K562 (cell line): ENCODE measurements around the gene SART3. TPM values are rescaled to one million over a fixed set of nuclear protein-coding genes. Genes with fewer than 3 reads are reported as not detected.

ENCODE experiments used
- ATAC-seq: fragments of 200-7000 bp; cut with Tn5 transposase; 3 replicates; pipeline ENCODE4 v1.9.1; 2020; ENCODE audit warnings: moderate library complexity
- BruUV-seq: library from RNA; stranded (reverse); fragments of 400-500 nt; replicated peaks from 2 replicates; lab custom pipeline; 2021; lab: Mats Ljungman, UMichigan
- CTCF ChIA-PET: fragments of 300-600 bp; formaldehyde crosslinking; extraction: SDS; loops from one replicate; lab custom pipeline; 2021; ENCODE audit warnings: low intra/inter-chr PET ratio; lab: Yijun Ruan, JAX
- POLR2A ChIA-PET: fragments of 300-600, 350-650 bp; sonication (Branson Sonifier 250); formaldehyde crosslinking; extraction: SDS; loops from one replicate; lab custom pipeline; 2021; ENCODE audit warnings: antibody characterized with exemption, inconsistent platforms; lab: Yijun Ruan, JAX
- DNase-seq, 4 experiments: peaks; one replicate each; pipeline versions ENCODE4 v3.0.0 to v3.0.0-alpha.2; 2011 to 2018; ENCODE audit warnings: low spot score in 3 of 4, mixed read lengths in 3 of 4; ENCODE audit errors: extremely low read depth in 1 of 4
- FAIRE-seq: peaks from 2 replicates; lab custom pipeline; 2011; peaks lifted over from hg19 to GRCh38; lab: Jason Lieb, UNC
- H2AFZ ChIP-seq: 2 replicates; pipeline ENCODE4 v1.6.0; 2011; ENCODE audit warnings: low read depth, low read length, control low read depth, inconsistent platforms
- H3K27ac ChIP-seq: fragments of 200-600 bp; 3 replicates; pipeline ENCODE4 v1.8.0; 2011; ENCODE audit warnings: low read depth, mild to moderate bottlenecking, control low read depth, inconsistent platforms, low read length, moderate library complexity, mixed read lengths; ENCODE audit errors: extremely low read depth
- H3K27me3 ChIP-seq, 2 experiments: fragments of 300-600 bp in 1 of 2; 2 replicates in 1 of 2; 3 replicates in 1 of 2; pipeline versions ENCODE4 v1.6.0 to v1.8.0; 2011; ENCODE audit warnings: inconsistent platforms in 2 of 2, low read length in 2 of 2, mild to moderate bottlenecking in 1 of 2, mixed read lengths in 1 of 2, moderate library complexity in 1 of 2; ENCODE audit not compliant: control insufficient read depth in 2 of 2, insufficient read depth in 2 of 2
- H3K36me3 ChIP-seq: fragments of 300-600 bp; 3 replicates; pipeline ENCODE4 v1.8.0; 2011; ENCODE audit warnings: mild to moderate bottlenecking, low read length, inconsistent platforms; ENCODE audit not compliant: control insufficient read depth, insufficient read depth
- H3K4me1 ChIP-seq, 2 experiments: fragments of 200-600 bp in 1 of 2; replicated peaks in 1 of 2; 2 replicates in 1 of 2; 3 replicates in 1 of 2; pipeline versions ENCODE4 v1.5.1 to v1.8.0; 2011; ENCODE audit warnings: inconsistent platforms in 2 of 2, low read length in 2 of 2, mild to moderate bottlenecking in 1 of 2, mixed read lengths in 1 of 2, moderate library complexity in 1 of 2; ENCODE audit not compliant: control insufficient read depth in 2 of 2, insufficient read depth in 2 of 2
- H3K4me2 ChIP-seq: 2 replicates; pipeline ENCODE4 v1.6.1; 2011; ENCODE audit warnings: low read length, control low read depth, inconsistent platforms, mixed read lengths; ENCODE audit not compliant: insufficient read depth
- H3K4me3 ChIP-seq: fragments of 200-600 bp; sonication (generic), shearing (Covaris generic); 2 replicates; pipeline ENCODE4 v1.5.1; 2016; ENCODE audit warnings: control low read depth, inconsistent platforms
- H3K79me2 ChIP-seq: fragments of 200-600 bp; 3 replicates; pipeline ENCODE4 v1.8.0; 2011; ENCODE audit warnings: low read length, inconsistent platforms; ENCODE audit not compliant: control insufficient read depth, insufficient read depth
- H3K9ac ChIP-seq, 2 experiments: 2 replicates each; pipeline versions ENCODE4 v1.6.0 to v1.6.1; 2011; ENCODE audit warnings: low read depth in 2 of 2, low read length in 2 of 2, control low read depth in 1 of 2, inconsistent platforms in 1 of 2, mild to moderate bottlenecking in 1 of 2, mixed read lengths in 1 of 2; ENCODE audit not compliant: insufficient read depth in 1 of 2
- H3K9me1 ChIP-seq: one replicate; pipeline ENCODE4 v1.6.0; 2011; ENCODE audit warnings: inconsistent platforms, mild to moderate bottlenecking, low read length, moderate library complexity; ENCODE audit not compliant: control insufficient read depth, insufficient read depth
- H3K9me3 ChIP-seq: replicated peaks from 2 replicates; pipeline ENCODE4 v1.5.1; 2011; ENCODE audit warnings: low read depth, low read length, inconsistent platforms; ENCODE audit not compliant: control insufficient read depth, insufficient read depth
- H4K20me1 ChIP-seq: replicated peaks from 2 replicates; pipeline ENCODE4 v1.6.1; 2011; ENCODE audit warnings: low read length, inconsistent platforms, mixed read lengths; ENCODE audit not compliant: control insufficient read depth, insufficient read depth
- ASH1L ChIP-seq: fragments of 450-650 bp; IDR thresholded peaks from 2 replicates; pipeline ENCODE4 v1.6.1; 2018; ENCODE audit warnings: borderline replicate concordance, mild to moderate bottlenecking, low read depth; ENCODE audit not compliant: partially characterized antibody
- BRCA1 ChIP-seq, 2 experiments: fragments of 450-650 bp in 1 of 2; sonication (generic) in 1 of 2; formaldehyde crosslinking in 1 of 2; IDR thresholded peaks; 2 replicates each; pipeline versions ENCODE4 v1.5.0 to v1.6.1; 2017 to 2020; ENCODE audit warnings: mild to moderate bottlenecking in 1 of 2, missing genetic modification reagents in 1 of 2
- CHD2 ChIP-seq: IDR thresholded peaks from 2 replicates; pipeline ENCODE4 v1.6.1; 2011; ENCODE audit warnings: low read depth, low read length
- DMBX1 ChIP-seq: fragments of 250-450 bp; sonication (Bioruptor Pico); IDR thresholded peaks from 2 replicates; pipeline ENCODE4 v1.8.0; 2022; ENCODE audit warnings: inconsistent platforms, mild to moderate bottlenecking, moderate library complexity, borderline replicate concordance
- FOSL1 ChIP-seq: fragments of 200-800 bp; sonication (Bioruptor generic); conservative IDR thresholded peaks from 2 replicates; pipeline ENCODE4 v1.6.1; 2016; ENCODE audit warnings: missing genetic modification characterization, missing compliant biosample characterization
- GATAD2B ChIP-seq: fragments of 450-650 bp; IDR thresholded peaks from 2 replicates; pipeline ENCODE4 v1.6.1; 2017; ENCODE audit warnings: mild to moderate bottlenecking, borderline replicate concordance
- HSF4 ChIP-seq: fragments of 250-450 bp; sonication (Bioruptor Pico); IDR thresholded peaks from 2 replicates; pipeline ENCODE4 v2.1.2; 2022; ENCODE audit warnings: mild to moderate bottlenecking, moderate library complexity, borderline replicate concordance
- MXI1 ChIP-seq: IDR thresholded peaks from 2 replicates; pipeline ENCODE4 v1.6.1; 2011; ENCODE audit warnings: low read depth, mild to moderate bottlenecking, improper control_type of control experiment, low read length
- RUNX1 ChIP-seq: sonication (generic); IDR thresholded peaks from 2 replicates; pipeline ENCODE4 v1.6.1; 2016; ENCODE audit warnings: antibody characterized with exemption, low read depth
- TEAD4 ChIP-seq, 2 experiments: sonication (generic) in 1 of 2; formaldehyde crosslinking in 1 of 2; IDR thresholded peaks; 2 replicates each; pipeline versions ENCODE4 v1.6.1 to v1.8.0; 2012 to 2022; ENCODE audit warnings: borderline replicate concordance in 1 of 2, inconsistent platforms in 1 of 2, low read length in 1 of 2, mild to moderate bottlenecking in 1 of 2, missing genetic modification reagents in 1 of 2
- ZBTB7A ChIP-seq: IDR thresholded peaks from 2 replicates; pipeline ENCODE4 v1.6.1; 2011; ENCODE audit warnings: low read depth, mild to moderate bottlenecking, low read length, moderate library complexity, borderline replicate concordance; ENCODE audit not compliant: control insufficient read depth
- ZNF263 ChIP-seq: sonication (generic); formaldehyde crosslinking; IDR thresholded peaks from 2 replicates; pipeline ENCODE4 v1.8.0; 2022; ENCODE audit warnings: mild to moderate bottlenecking, missing genetic modification reagents, borderline replicate concordance
- ZNF316 ChIP-seq: fragments of 450-650 bp; IDR thresholded peaks from 2 replicates; pipeline ENCODE4 v1.6.1; 2016
- ZNF431 ChIP-seq: sonication (generic); formaldehyde crosslinking; IDR thresholded peaks from 2 replicates; pipeline ENCODE4 v1.8.0; 2022; ENCODE audit warnings: mild to moderate bottlenecking, missing genetic modification reagents
- ZNF668 ChIP-seq: fragments of 250-450 bp; sonication (Bioruptor Pico); IDR thresholded peaks from 2 replicates; pipeline ENCODE4 v1.8.0; 2022; ENCODE audit warnings: mild to moderate bottlenecking, inconsistent platforms
- WGBS: fragments of 100-300 bp; shearing (Covaris generic); methylation state at CpG from one replicate; pipeline ENCODE4 v1.1.6; 2016; ENCODE audit warnings: low coverage, mixed read lengths; ENCODE audit not compliant: insufficient coverage; ENCODE audit errors: missing lambda C conversion rate; 5-methylcytosine and 5-hydroxymethylcytosine counted together
- in situ Hi-C: fragments of 300-500 bp; cut with MboI; formaldehyde crosslinking; loops from 4 replicates; pipeline ENCODE4 v1.15.0; 2018; ENCODE audit warnings: inconsistent platforms, mixed read lengths
- intact Hi-C: fragments of 100-400 bp; cut with micrococcal nuclease; formaldehyde crosslinking; loops from 2 replicates; pipeline ENCODE4 v1.14.2; 2022
- polyA plus RNA-seq, 8 experiments: library from polyadenylated mRNA; depleted of rRNA in 4 of 8; stranded (reverse) in 5 of 8; unstranded in 3 of 8; fragments of >200 nt; fragmentation: Nextera tagmentation in 2 of 8; fragmentation: Illumina TruSeq in 1 of 8; extraction: Ambion mirVana in 2 of 8; extraction: Trizol in 1 of 8; gene quantifications; 2 replicates each; pipeline versions ENCODE4 v1.2.1 to v1.2.3, GENCODE V29; 2011 to 2014; ENCODE audit warnings: inconsistent platforms in 1 of 8, missing spikeins in 1 of 8
- total RNA-seq, 7 experiments: library from RNA; depleted of rRNA in 6 of 7; stranded (reverse); fragments of >200 nt in 6 of 7; fragmentation: Illumina TruSeq in 2 of 7; extraction: Trizol in 2 of 7; gene quantifications; 2 replicates each; pipeline versions ENCODE4 v1.2.1 to v1.2.3, GENCODE V29; 2011 to 2021; ENCODE audit warnings: low replicate concordance in 1 of 7
- TF ChIP-seq, protein P1 (sequence below), 2 experiments: IDR thresholded peaks in 1 of 2; conservative IDR thresholded peaks in 1 of 2; 2 replicates each; pipeline ENCODE4 v1.6.1; 2016; ENCODE audit warnings: low read depth in 2 of 2, mild to moderate bottlenecking in 1 of 2, missing compliant biosample characterization in 1 of 2, missing genetic modification characterization in 1 of 2, moderate library complexity in 1 of 2
- TF ChIP-seq, protein P2 (sequence below): sonication (generic); formaldehyde crosslinking; IDR thresholded peaks from 2 replicates; pipeline ENCODE4 v1.9.0; 2022; ENCODE audit warnings: mild to moderate bottlenecking, missing genetic modification reagents
- TF ChIP-seq, protein P3 (sequence below): sonication (generic); formaldehyde crosslinking; IDR thresholded peaks from 2 replicates; pipeline ENCODE4 v1.9.0; 2022; ENCODE audit warnings: mild to moderate bottlenecking, missing genetic modification reagents

Gene SART3
- total and polyA plus RNA-seq, 9 of the 15 experiments (the other 6 are each of a cell fraction or from before 2014, with no cell fraction given): 8.9 to 167 (median 56.7) TPM

DNA sequence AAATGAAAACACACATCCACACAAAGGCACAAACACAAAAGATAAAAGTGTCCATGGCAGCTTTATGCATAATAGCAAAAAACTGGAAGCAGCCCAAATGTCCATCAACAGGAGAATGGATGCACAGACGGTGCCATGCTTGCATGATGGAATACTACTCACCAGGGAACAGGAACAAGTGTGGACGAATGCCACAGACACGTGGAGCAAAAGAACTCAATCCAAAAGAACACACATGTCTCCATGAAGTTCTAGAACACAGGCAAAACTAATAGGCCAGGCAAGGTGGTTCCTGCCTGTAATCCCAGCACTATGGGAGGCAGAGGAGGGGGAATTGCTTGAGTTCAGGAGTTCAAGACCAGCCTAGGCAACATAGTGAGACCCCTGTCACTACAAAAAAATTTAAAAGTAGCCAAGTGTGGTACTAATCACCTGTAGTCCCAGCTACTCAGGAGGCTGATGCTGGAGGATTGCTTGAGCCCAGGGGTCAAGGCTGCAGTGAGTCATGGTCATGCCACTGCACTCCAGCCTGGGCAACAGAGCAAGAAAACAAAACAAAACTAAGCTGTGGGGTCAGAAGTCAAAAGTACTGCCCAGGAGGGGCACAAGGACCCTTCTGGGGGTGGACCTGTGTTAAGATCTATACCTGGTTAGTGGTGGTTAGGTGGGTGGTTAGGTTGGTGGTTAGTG lies 44.2 kb upstream of the SART3 start:
- ChIA-PET CTCF (no interaction called here), POLR2A (interaction anchor here (0.6 to 0.9 kb wide), 3 partner anchors 9 to 75 kb away, joined by 3 to 5 read pairs (median 3); no protein-coding TSS in a partner anchor)
- peaks cover 3% of the 10 kb centered on the region for H3K9me1 ChIP-seq
- H3K36me3 ChIP-seq: no peaks in the 10 kb centered on the region
- no peaks in the 10 kb centered on the region for H3K79me2 ChIP-seq
- WGBS: 0% methylated on average over 3 of the region's 3 CpGs
- no peak for DNase-seq
- no peak overlapping the region for H3K4me2 ChIP-seq
- intact Hi-C loops (no loop called here), in situ Hi-C loops (no loop called here)
- no peak overlapping the region for H3K27ac ChIP-seq
- no peaks in the 10 kb centered on the region for H3K27me3 ChIP-seq
- peaks cover 7 to 14% of the 10 kb centered on the region in 2 experiments for H3K4me1 ChIP-seq
- ATAC-seq: 0 out of 3 replicates have a peak, but pooled peaks have one; percentile 17
- BruUV-seq: no TSS peak
- no peak overlapping the region for H3K4me3 ChIP-seq
- no peak overlapping the region for H2AFZ ChIP-seq
- no peak overlapping the region for H3K9ac ChIP-seq
- H4K20me1 ChIP-seq: no peaks in the 10 kb centered on the region
- peak; percentile 80 for FAIRE-seq
- H3K9me3 ChIP-seq: no peaks in the 10 kb centered on the region
- TF ChIP-seq ZNF316 (no peak), HSF4 (no peak), GATAD2B (no peak), RUNX1 (no peak), BRCA1 (IDR thresholded peaks at IDR 0.05) (no peak), BRCA1 (CRISPR knock-in tag; IDR thresholded peaks at IDR 0.05) (no peak), ASH1L (no peak), ZNF668 (CRISPR knock-in tag) (no peak), DMBX1 (CRISPR knock-in tag) (no peak), ZBTB7A (peak; percentile 91), ZNF431 (CRISPR knock-in tag) (0 out of 2 replicates have a peak, but pooled peaks have one; percentile 17), TEAD4 (IDR thresholded peaks at IDR 0.05; ENCODE audit: low read length) (no peak), TEAD4 (CRISPR knock-in tag; IDR thresholded peaks at IDR 0.05; ENCODE audit: borderline replicate concordance) (0 out of 2 replicates have a peak, but pooled peaks have one; percentile 39), CHD2 (no peak), MXI1 (no peak), FOSL1 (tag) (peak; percentile 57), ZNF263 (CRISPR knock-in tag) (no peak)
- TF ChIP-seq, protein P1, sequence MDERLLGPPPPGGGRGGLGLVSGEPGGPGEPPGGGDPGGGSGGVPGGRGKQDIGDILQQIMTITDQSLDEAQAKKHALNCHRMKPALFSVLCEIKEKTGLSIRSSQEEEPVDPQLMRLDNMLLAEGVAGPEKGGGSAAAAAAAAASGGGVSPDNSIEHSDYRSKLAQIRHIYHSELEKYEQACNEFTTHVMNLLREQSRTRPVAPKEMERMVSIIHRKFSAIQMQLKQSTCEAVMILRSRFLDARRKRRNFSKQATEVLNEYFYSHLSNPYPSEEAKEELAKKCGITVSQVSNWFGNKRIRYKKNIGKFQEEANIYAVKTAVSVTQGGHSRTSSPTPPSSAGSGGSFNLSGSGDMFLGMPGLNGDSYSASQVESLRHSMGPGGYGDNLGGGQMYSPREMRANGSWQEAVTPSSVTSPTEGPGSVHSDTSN (CRISPR knock-in tag; IDR thresholded peaks at IDR 0.05; ENCODE audit: low read depth): no peak
- TF ChIP-seq, protein P1 (tag; conservative IDR thresholded peaks at IDR 0.05; ENCODE audit: low read depth): 0 out of 2 replicates have a peak, but pooled peaks have one; percentile 13
- TF ChIP-seq, protein P2, sequence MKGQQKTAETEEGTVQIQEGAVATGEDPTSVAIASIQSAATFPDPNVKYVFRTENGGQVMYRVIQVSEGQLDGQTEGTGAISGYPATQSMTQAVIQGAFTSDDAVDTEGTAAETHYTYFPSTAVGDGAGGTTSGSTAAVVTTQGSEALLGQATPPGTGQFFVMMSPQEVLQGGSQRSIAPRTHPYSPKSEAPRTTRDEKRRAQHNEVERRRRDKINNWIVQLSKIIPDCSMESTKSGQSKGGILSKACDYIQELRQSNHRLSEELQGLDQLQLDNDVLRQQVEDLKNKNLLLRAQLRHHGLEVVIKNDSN (CRISPR knock-in tag): peak; percentile 30; the same call in 1 of the 2 replicates
- TF ChIP-seq, protein P3, sequence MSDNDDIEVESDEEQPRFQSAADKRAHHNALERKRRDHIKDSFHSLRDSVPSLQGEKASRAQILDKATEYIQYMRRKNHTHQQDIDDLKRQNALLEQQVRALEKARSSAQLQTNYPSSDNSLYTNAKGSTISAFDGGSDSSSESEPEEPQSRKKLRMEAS: peak; percentile 28; the same call in 1 of the 2 replicates
